GM18499 (cell line): ENCODE measurements around the gene CDKN2C.
A peak's percentile ranks its signal among the peaks of the same experiment; 100 is the strongest.
"Not testable (repeated sequence)": the region's sequence is repeated elsewhere in the genome, so short reads cannot be mapped to it uniquely, and the experiment has no call there.

Experiments
- ATAC-seq: cut with Tn5 transposase; IDR thresholded peaks from one replicate; pipeline ENCODE4 v1.9.1; 2021; ENCODE audit warnings: moderate number of reproducible peaks; ENCODE audit not compliant: insufficient read depth, unreplicated experiment

Gene CDKN2C

DNA sequence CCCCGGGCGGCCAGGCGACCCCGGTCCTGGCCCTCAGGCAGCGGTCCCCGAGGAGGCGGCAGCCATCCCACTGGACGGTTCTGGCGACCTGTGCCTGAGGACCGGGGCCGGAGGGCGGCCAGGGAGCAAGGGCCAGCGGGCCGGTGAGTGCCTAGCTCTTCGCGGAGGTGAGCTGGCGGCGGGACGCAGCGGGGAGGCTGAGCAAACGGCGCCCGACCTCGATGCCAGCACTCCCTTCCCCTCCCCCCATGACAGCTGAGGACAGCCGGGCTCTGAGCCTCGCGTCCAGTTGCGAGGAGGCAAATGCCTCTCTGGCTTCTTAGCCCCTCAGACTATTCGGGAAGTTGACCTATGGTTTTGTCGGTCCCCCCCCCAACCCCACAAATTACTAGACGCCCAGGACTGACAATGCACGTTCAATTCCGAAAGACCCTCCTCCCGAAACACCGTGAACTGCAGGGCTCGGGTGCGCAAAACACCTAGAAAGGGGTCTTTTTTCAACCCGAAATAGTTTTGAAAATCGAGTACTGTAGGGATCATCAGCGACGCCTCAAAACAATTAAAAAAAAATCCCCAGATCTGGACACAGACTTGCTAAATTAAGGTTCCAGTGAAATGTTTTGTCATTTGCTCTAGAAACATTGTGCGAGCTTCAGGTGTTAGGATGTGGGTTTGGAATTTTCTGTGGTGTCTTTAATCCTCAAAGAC, 8.3 kb downstream of the CDKN2C start:
- no peak for ATAC-seq

DNA sequence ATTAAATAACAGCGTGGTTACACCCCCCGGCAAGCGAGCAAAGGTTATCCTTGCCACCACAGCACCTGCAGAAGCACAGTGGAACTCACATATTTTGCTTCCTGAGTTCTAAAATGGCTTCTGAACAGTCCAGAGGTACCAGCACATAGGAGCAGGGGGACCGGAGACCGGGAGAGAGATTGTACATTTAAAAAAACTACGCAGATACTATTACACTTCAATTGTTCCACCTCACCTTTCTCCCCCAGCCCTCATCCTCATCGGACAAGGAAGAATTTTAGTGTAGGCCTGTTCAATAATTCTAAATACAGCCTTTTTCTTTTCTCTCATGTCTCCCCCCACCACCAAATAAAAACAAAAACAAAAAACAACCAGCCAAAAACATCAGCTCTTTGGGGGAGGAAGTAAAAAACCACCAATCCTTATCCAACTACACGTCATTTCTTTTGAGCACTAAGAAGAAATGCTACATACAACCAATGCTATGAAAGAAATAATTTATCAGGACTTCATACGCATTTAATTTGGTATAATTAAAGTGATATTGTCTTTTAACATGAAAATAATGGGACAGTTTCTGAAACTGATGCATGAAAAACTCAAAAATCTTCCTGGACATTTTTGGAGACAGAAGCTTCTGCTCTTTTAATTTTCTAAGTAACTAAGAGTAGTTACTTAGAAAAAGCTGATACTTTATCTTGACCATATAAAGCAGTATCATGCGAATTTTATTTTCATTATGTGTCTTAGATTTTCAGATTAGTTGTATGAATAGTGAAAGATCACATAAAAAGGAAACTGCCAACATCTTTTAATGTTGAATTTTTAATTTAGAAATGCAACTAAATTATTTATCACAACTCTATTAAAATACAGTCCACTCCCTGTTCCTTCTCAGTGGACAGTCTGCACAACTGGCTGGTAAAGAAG, 9.1 kb downstream of the CDKN2C start:
- ATAC-seq, result no peak

DNA sequence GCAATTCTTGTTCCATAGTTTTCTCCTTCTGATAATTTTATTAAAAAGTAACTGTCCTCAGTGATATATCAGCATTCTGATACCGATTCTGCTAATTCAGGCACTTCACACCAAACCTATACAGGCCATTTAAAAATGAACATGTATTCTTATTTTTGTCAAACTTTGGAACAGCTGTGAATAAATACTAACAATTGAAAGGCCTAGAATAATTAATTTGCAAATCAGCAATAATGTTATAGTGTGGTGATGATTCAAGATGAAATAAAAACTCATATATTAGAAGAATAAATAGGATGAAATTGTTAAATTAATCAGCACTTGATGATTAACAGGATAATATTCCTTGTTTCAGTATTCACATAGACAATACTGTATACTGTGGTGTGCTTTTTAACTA, 9.9 kb downstream of the CDKN2C start:
- no peak for ATAC-seq

DNA sequence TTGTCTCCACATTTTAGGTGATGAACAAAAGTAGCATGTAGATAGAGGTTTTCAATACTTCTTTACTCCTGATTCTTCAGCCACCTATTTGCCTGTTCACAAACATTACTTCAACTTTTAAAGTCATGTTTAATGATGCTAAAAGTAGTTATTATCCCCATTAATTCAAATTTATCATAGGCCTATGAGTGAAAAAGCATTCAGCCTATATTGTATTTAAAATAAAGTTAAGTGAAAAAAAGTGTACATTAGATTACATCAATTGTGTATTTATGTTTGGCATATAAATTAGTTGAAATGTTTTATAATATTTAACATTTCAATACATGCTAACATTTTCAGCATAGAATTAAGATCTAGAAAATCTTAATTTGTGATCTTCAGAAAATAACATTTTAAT, 10.5 kb downstream of the CDKN2C start:
- no peak for ATAC-seq

GRCh38 chr1:50981741-50982140, 11.7 kb downstream of the CDKN2C start:
- no peak for ATAC-seq

GRCh38 chr1:50982611-50983010, 12.6 kb downstream of the CDKN2C start:
- ATAC-seq, result no peak

- ATAC-seq, result no peak
These were observed 13.3 kb downstream of the CDKN2C start for GRCh38 chr1:50983219-50983802.

DNA sequence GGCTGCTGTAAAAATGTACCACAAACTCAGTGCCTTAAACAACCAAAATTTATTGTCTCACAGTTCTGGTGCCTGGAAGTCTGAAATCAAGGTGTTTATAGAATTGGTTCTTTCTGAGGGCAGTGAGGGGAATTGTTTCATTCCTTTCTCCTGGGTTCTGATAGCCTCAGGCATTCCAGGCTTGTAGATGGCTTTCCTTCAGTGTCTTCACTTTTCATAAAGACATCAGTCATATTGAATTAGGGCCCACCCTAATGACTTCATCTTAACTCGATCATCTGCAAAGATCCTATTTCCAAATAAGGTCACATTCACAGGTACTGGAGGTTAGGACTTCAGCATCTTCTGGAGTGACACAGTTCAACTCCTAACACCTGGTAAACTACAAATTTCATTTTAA, 15.0 kb downstream of the CDKN2C start:
- no peak for ATAC-seq

- ATAC-seq, result no peak
These were observed 16.6 kb downstream of the CDKN2C start for GRCh38 chr1:50986653-50987052.

- ATAC-seq, result no peak
These were observed 19.6 kb downstream of the CDKN2C start for GRCh38 chr1:50989694-50990093.

- no peak for ATAC-seq
These were observed 22.7 kb downstream of the CDKN2C start for GRCh38 chr1:50992532-50993318.

GRCh38 chr1:50993645-50994044, 23.6 kb downstream of the CDKN2C start:
- no peak for ATAC-seq

DNA sequence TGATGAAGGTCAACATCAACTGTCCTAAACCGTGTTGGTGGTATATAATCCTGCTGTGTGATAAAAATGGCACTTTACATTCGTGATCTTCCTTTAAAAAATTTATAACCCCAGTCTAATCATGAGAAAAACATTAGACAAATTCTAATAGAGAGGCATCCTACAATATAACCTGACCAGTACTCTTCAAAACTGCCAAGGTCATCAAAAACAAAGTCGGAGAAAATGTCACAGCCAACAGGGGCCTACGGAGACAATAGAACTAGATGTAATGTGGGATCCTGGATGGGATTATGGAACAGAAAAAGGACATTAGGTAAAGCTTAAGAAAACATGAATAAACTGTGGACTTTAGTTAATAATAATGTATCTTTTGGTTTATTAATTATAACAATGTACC, 25.0 kb downstream of the CDKN2C start:
- no peak for ATAC-seq

GRCh38 chr1:50995651-50996050, 25.6 kb downstream of the CDKN2C start:
- ATAC-seq, result no peak

DNA sequence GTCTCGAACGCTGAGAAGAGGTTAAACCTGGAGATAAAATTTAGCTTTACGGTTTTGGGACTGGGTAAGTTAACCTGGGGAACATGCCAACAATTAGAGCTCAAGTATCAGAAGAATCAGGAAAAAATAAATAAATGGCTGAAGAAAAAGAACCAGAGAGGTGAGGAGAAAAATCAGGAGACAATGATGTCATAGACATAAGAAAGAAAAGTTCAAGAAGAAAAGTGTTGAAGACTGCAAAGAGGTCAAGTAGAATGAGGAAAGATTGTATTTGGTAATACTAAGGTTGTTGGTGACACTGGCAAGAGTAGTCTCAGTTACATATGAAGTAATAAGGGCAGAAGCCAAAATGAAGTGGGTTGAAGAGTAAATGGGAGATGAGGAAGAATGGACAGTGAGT, 26.0 kb downstream of the CDKN2C start:
- ATAC-seq, result no peak

DNA sequence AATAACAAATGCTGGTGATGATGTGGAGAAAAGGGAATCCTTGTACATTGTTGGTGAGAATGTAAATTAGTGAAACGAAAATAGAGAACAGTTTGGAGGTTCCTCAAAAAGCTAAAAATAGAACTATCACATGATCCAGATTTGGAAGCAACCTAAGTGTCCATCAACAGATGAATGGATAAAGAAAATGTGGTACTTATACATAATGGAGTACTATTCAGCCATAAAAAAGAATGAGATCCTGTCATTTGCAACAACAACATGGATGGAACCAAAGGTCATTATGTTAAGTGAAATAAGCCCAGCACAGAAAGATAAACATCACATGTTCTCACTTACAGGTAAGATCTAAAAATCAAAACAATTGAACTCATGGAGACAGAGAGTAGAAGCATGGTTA, 29.3 kb downstream of the CDKN2C start:
- not testable (repeated sequence) for ATAC-seq

DNA sequence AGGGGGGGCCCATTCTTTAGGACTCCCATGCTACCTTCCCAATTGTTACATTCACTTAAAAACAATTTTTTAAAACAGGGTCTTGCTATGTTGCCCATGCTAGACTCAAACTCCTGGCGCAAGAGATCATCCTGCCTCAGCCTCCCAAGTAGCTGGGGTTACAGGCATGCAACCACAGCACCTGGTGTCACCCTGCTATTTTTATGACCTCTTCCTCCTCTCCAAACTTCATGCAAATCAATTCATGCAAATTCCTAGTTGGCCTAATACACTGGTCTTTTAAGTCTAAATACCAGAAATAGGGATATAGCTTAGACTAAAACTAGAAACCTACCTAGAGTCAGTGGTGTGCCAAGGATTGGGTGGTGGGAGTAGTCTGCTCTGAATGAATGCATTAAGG, 30.1 kb downstream of the CDKN2C start:
- peak; percentile 46 for ATAC-seq

GRCh38 chr1:51000651-51001050, 30.6 kb downstream of the CDKN2C start:
- ATAC-seq, result no peak

DNA sequence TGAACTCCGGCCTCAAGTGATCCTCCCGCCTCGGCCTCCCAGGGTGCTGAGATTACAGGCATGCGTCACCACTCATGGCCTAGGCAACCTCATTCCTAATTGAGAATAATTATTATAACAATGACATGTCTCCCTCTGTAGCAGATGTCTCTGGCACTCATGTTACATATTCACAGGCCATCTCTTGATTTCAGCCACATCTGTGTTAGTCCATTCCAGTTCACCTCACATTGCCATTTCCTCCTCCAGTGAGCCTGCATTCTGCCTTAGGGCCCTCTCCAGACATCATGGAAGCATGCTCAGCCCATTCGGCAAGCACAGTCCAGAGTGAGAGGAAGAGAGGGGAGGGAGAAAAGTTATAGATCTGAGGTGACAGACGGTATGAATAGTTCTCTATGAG, 32.5 kb downstream of the CDKN2C start:
- ATAC-seq, result no peak

DNA sequence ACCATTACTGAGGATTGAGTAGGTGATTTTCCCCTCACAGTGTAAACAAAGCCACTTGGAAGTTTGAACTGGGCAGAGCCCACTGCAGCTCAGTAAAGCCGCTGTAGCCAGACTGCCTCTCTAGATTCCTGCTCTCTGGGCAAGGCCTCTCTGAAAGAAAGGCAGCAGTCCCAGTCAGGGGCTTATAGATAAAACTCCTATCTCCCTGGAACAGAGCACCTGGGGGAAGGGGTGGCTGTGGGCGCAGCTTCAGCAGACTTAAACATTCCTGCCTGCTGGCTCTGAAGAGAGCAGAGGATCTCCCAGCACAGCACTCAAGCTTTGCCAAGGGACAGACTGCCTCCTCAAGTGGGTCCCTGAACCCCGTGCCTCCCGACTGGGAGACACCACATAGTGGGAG, 35.5 kb downstream of the CDKN2C start:
- ATAC-seq, result not testable (repeated sequence)
